MV-4-11 (cell line): ENCODE results near the gene MOK.
A peak's percentile ranks its signal among the peaks of the same experiment; 100 is the strongest.

Experiments used
- DNase-seq: peaks from one replicate; lab custom pipeline; 2025; lab: John Stamatoyannopoulos, UW

The MOK gene

DNA sequence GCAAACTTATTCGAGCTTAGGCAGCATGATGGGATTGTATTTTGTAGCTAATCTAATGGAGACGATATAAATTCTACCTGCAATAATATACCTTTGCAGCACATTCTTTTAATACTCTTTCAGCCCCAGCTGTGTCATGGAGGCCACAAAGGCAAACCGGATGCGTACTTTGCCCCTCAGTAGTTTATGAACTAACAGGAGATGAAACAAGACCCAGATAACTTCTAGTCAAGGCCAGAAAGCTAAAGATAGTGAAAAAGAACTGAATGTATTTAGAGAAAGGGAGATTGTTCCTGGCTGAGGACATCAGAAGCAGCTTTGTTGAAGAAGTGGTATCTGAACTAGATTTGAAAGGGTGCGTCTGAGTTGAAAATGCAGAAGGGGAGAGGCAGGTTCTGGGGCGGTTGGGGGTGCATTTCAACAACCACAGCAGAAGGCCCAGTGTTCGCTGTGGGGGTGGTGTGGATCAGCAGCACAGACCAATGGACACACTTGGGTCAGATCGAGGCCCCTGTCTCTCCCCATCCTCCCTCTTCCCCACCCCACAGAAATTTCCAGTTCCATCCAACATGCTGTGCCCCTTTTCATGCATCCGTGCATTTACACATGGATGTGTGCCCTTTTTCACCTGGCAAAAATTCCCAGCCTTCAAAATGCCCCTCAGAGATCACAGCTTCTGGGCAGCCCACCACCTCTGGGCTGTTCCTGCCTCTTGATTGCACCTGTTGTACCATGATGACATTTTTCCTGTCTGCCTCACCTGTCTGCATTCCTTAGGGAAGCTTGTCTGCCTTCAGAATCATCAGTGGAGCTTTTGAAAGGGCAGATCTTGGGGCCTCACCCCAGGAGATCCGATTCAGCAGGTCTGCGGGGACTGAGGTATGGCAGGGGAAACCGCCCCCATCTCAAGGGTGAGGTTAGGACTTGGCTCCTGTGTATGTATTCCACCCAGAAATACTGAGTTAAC, 16.8 kb upstream of the MOK start:
- no peak for DNase-seq

DNA sequence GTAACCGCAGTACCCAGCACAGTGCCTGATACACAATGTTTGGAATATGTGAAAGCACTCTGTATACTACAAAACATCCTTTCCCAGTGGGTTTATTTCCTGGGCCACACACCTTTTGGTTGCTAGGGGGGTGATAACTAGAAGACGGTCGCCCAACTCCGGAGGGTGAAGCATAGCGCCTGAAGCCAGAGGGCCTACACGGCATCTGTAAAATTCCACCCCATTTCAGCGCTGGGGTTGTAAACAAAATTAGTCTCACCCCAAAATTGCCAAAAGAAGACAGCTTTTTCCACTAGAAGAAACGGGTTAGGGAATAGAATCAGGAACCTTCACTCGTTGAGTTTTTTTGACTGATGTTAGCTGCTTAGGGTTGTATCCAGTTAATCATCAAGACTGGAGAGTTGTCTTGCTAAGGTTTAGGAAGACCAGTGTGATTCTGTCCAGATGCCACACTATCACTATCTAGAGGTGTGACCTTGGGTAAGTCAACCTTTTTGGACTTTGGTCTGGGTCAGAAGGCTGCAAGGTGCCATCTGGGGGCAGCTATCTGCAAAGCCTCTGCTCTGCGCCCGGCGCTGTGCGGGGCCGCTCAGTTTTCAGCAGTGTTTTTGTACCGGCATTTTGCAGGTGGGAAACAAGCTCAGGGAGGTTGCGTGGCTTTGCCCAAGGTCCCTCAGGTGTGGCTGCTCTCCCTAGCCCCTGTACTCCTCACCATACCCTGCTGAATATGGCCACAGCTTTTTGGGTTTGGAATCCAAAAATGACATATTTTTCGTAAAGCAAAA, 15.9 kb upstream of the MOK start:
- no peak for DNase-seq

DNA sequence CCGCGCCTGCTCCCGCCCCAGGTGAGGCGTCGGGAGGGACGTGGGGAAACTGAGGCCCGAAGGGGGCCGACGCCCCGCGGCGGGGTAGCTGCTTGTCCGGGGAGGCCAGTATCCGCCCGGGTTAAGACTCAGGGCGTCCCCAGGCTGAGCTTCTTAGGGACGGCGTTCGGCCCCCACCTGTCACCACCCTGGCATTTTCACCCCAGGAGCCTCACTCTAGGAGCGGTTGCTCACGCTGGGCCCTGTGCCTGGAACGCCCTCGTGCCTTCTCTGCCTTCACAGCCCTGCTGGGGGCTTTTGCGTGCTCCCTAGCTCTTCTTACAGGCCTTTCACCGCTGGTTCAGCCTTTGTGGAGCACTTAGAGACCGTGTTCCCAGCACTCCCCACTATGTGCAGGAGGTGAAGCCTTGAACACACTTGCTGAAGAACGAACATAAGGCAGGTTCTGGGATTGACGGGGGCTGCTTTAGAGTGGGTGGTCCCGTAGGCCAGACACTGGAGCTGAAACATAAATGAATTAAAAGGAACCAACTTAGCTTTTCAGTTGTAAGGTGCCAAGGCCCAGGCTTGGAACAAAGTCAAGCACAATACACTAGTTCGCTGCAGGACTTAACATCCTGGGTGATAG, 15.2 kb upstream of the MOK start:
- no peak for DNase-seq

DNA sequence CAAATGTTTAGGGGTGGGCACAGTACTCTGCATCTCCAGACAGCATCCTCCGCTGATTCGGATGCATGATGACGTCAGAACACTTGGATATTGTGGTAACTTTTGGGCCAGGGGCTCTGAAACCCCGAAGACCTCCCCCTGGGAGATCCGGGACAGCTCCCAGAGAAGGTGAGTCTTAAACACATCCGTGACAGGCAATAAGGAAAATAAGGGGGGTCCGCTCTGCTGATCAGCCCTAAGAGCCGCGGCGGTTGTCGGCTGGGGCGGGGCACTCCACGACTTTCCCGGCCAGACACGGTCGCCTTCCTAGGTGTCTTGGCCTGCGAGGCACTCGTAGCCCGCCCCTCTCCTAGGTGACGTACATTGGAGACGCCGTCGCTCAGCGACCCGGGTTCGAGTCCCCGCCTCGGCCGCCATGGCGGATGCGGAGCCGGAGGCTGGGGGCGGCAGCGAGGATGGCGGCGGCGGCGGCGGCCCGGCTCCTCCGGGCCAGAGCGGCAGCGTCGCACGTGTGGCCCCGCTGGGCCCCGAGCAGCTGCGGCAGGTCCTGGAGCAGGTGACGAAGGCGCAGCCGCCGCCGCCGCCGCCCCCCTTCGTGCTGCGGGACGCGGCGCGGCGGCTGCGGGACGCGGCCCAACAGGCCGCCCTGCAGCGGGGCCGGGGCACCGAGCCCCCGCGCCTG, 14.5 kb upstream of the MOK start, which contains the start of gene ZNF839:
TSS of gene ZNF839 (plus strand) at position 396 of the 682 bp plus-strand sequence. CDS start at position 416, 20 bp downstream.
- DNase-seq = peak; percentile 82

DNA sequence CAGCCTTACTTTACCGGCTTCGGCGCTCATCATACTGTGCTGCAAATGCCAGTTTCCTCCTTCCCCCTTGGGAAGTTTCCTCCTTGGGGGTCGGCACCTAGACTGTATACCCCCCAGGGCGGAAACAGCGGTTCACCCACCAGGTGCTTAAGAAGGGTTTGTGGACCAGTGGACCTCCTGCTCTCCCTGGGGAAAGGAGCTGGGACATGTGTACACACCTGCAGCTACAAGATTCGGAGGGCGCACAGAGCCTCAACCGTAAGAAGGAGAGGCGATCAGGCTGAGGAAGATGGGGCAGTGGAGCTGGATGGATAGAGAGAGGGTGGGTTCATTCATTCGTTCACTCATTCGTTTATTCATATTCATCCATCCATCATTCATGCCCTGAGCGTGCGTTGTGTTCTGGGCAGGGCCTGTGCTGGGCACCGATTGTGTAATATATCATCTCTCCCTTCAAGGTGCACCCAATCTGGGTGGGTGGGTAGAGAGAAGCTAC, 13.9 kb upstream of the MOK start:
- DNase-seq = no peak

DNA sequence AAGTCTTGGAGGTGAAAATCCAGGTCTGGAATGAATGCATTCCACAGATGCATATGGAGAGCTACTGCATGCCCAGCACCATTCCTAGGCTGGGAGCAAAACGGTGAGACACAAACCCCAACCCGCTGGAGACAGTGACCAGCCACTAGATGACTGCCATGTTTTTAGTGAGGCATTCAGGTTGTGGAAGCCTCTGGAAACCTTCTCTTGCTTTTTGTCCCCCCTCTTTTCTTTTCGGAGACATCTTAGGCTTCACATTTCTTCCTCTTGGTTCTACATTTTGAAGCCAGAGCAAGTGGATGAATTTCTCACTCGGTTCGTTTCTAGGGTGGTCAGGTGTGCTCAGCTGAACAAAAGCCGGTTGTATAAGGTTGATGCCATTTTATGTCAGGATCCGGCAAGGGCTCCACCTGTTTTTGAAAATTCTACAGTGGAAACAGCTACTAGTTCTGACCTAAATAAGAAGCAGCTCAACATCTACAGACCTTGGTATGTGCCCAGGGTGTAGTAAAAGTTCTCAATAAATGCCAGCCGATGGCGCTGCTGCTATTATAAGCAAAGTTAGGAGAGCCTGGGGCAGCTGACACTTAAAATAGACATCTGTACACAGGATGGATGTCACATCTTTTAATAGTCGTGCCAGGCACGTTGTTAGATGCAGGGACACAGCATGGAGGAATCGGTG, 12.7 kb upstream of the MOK start:
- DNase-seq = peak; percentile 78

DNA sequence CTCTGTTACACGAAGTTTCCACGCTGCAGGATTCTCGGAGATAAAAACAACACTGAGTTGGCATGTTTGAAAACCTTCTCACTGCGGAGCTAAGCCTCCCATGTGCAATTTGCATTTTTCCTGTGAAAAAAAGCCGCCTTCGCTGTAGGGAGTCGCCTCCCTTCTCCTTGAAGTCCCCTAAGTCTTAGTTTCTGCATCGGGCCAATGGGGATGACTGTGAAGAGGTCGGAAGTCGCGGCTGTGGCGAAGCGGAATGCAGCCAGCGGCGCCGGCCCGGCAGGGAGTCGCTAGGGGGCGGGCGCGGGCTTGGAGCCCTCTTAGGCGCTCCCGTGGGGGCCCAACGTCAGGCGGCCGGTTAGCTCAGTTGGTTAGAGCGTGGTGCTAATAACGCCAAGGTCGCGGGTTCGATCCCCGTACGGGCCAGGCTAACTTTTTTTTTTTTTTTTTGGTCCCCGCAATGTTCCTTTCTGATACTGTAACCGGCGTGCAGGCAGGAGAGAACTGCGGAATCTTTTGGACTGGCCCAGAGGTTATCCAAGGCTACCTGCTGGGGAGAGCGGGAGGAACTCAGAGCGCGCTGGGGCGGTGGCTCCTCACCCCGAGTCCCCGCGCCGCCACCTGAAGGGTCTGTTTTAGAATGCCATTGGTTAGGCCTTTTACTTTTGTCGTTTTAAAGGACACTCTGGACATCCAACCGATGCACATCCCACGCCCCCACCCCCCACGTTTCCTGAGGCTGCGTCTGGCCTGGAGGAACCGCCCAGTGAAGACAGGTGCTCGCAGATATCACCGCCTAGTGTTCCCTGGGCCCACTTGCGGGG, 12.0 kb upstream of the MOK start:
- DNase-seq = peak; percentile 87

DNA sequence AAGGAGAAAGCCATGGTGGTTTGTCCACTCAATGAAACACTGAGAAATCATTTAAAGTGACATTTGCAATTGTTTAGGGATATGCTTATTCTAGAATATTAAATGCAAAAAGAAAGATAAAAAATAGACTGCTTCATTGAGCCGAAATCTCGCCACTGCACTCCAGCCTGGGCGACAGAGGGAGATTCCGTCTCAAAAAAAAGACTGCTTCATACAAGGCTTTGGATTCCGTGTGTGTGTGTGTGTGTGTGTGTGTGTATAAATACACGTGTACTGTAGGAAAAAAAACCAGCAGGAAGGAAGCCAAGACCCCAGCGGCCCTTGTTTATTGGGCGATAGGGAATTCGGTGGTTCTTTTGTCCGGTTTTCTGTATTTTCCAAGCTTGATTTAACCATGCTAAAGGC, 11.4 kb upstream of the MOK start:
- DNase-seq = peak; percentile 57

DNA sequence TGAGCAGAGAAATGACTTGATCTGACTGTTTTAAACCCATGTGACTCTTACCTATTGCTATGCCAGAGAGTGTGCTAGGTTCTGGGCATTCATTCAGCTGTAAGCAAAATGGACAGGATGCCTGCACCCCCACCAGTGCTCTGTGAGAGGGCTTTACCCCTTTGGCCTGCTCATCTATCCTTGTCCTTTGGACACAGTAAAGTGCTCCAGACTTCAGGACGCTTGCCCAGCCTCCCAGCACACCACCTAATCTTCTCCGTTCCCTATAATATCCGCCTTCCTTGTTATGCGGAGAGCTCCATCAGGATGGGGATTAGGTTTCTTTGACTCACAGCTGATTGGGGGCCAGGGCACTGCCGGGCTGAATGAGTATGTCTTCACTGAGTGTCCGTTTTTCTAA, 10.2 kb upstream of the MOK start:
- DNase-seq = no peak

DNA sequence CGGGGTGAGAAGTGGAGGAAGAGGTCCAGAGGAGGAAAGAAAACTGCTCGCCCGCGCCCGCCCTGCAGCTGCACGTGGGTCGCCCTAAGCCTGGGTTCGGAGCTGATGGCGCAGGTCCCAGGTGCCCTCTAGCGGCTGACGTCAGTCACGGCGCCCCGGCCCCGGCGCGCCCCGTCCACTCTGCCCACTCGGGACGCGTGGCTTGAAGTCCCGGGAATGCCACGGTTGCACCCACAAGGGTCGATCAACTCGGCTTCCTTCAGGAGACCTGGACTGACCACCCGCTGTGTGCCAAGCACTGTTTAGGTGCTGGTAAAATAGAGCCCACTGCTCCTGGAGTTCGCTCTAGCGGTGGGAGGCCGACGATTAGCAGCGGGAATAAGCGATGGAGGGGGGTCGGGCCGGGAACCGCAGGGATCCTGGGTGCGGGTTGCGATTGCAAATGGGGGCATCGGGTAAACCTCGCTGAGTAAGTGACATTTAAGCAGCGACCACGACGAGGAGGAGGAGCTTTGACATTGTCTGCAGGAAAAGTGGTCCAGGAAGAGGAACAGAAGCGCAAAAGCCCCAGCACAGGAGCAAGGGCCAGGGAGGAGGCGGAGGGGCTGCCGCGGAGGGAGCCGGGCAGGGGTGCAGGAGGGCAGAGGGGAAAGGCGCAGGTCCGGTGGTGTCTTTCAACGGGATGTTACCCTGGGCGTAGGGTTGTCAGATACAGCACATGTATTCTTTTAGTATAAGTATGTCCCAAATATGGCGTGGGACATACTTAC, 9.5 kb upstream of the MOK start:
- peak; percentile 74 for DNase-seq

DNA sequence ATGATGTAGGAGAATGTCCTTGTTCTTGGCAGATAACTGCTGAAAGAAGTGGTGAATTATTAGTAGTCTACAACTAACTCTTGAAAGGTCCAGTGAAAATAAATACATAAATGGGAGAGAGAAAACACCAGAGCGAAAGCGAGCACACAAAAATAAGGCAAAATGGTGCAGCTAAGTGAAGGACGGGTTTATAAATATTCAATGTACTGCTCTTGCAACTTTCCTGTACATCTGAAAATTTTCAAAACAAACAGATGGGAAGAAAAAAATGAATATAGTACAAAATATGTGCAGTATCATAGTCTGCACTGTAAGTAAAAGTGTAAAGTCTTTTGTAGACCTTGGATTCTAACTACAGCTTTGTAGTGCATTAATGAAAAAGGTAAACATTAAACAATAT, 1.3 kb downstream of the MOK start:
- no peak for DNase-seq

DNA sequence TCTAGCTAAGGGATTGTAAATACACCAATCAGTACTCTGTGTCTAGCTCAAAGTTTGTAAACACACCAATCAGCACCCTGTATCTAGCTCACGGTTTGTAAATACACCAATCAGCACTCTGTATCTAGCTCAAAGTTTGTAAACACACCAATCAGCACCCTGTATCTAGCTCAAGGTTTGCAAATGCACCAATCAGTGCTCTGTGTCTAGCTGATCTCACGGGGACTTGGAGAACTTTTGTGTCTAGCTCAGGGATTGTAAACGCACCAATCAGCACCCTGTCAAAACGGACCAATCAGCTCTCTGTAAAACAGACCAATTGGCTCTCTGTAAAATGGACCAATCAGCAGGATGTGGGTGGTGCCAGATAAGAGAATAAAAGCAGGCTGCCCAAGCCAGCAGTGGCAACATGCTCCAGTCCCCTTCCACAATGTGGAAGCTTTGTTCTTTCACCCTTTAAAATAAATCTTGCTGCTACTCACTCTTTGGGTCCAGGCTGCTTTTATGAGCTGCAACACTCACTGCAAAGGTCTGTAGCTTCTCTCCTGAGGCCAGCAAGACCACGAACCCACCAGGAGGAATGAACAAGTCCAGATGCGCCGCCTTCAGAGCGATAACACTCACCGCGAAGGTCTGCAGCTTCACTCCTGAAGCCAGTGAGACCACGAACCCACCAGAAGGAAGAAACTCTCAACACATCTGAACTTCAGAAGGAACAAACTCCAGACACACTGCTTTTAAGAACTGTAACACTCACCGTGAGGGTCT, 6.5 kb downstream of the MOK start:
- DNase-seq = peak; percentile 6

DNA sequence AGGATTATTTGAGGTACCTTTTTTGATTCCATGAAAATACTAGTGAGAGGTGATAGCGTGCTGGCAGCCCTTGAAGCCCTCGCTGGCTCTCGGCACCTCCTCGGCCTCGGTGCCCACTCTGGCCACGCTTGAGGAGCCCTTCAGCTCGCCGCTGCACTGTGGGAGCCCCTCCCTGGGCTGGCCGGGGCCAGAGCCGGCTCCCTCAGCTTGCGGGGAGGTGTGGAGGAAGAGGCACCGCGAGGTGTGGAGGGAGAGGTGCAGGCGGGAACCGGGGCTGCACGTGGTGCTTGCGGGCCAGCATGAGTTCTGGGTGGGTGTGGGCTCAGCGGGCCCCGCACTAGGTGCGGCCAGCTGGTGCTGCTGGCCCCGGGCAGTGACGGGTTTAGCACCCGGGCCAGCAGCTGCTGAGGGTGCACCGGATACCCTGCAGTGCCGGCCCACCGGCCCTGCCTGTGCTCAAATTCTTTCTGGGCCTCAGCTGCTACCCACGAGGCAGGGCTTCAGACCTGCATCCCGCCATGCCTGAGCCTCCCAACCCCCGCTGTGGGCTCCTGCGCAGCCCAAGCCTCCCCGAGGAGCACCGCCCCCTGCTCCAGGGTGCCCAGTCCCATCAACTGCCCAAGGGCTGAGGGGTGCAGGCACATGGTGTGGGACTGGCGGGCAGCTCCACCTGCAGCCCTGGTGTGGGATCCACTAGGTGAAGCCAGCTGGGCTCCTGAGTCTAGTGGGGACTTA, 7.4 kb downstream of the MOK start:
- no peak for DNase-seq

DNA sequence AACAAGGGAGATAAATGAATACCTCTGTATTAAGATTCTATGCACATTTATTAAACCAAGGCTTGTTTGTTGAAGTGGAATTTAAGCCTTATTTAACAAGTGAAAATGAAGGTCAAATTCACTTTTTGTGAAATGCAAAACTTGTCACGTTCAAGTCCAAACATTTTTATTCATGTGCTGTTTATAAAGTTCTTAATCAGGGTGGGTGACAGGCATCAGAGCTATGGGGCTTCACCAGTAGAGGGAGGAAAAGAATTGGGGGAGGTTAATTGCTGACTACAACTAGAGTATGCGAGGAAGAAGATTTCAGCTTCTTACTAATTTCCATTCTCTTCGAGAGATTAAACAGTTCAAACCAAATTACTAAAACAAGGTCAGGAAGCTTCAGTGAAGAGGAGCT, 9.7 kb downstream of the MOK start:
- DNase-seq = no peak

DNA sequence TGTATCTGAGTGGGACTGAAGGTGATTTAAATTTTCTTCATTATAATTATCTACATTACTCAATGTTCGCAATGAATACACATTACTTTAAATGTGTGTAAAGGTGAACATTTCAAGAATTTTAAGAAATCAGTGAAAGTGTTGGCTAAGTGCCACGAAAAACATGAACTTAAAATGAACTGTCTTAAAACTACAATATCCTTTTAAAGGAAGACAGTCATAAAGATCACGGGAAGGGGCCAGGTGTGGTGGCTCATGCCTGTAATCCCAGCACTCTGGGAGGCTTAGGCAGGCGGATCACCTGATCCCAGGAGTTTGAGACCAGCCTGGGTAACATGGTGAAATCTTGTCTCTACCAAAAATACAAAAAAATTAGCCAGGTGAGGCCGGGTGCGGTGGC, 11.2 kb downstream of the MOK start:
- no peak for DNase-seq

DNA sequence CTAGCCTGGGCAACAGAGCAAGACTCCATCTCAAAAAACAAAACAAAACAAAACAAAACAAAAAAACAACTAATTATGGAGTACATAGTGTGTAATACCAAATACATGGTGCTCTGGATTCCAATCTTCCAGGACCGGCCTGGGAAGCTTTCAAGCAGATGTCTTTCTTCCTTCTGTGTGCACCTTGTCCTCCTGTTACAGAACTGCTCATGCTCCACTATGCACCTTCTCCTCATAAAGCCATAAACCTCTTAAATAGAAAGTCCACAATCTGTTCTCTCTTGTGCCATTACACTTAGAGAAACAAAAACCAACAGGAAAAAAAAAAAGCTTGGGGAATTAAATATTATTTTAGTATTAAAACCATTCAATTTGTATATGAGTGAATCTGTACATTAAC, 12.5 kb downstream of the MOK start:
- DNase-seq = no peak

DNA sequence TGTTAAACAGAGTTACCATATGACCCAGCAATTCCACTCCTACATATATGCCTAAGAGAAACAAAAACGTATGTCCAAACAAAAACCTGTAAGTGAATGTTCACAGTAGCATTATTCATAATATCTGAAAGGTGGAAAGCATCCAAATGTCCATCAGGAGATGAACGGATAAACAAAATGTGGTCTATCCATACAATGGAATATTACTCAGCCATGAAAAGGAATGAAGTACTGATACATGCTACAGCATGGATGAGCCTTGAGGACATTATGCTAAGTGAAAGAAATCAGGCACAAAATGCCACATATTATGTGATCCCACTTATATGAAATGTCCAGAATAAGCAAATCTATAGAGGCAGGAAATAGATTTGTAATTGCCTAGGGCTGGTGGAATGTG, 16.8 kb downstream of the MOK start:
- no peak for DNase-seq

DNA sequence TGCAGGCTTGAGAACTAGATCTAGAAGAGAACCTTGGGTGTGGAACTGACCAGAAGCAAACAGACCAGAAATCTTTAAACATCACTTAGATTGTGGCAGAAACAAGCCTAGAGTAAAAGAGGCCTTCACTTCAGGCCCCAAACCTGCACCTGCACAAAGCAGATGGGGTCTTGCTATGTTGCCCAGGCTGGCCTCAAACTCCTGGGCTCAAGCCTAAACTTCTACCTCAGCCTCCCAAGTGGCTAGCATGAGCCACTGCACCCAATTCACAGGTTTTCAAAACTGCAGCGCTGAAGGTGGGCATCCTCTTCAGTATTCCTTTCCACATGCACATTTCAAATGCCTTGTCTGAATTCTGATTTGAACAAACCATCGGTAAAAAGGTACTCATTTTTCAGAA, 19.9 kb downstream of the MOK start:
- no peak for DNase-seq
